NCI-H748 treated with DMSO at 0.1 percent for 48 hours (cell line): Measurements from ENCODE around the gene RAG2.

ENCODE experiments used
- DNase-seq: peaks from one replicate; lab custom pipeline; 2025; lab: John Stamatoyannopoulos, UW

Gene RAG2

DNA sequence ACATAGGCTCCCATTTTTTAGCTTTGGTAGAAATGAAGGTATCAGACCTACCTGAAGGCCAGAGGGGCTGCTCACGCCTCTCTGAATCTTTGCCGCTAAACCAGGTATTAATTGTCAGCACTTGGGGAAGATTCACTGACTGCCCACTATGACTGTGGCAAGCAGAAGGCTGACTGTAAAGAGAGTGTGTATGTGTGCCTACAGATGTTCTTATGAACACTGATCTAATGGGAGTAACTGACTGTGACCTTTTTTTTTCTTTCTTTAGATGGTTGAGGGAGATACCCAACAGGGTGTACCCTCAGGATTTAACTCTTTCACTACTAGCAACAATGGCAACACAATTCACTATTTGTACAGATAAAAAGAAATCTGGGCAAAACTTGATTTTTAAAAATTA is at the start of gene RAG2:
Gene RAG2 (minus strand): TSS at position 186 of the 400 bp plus-strand sequence. CDS start 4,068 bp downstream, outside the sequence.
- no peak for DNase-seq

DNA sequence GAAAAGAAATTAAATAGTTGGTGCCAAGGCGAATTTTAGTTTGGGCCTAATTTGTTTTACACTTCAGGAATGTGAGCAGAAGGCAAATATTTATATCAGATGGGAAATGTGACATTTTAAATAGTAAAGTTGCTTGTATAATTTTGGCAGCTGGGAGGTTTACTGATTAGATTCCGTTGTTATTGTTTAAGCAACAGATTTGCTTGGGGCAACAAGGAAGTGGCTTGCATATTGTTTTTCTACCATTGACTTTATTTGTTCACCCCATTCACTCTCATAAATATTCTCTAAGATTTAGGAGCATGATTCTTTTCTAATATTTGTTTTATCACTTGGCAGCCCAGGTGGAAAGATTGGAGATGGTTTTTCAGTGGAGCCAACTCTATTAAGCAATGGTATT is 40.5 kb upstream of the RAG2 start:
- DNase-seq: no peak

DNA sequence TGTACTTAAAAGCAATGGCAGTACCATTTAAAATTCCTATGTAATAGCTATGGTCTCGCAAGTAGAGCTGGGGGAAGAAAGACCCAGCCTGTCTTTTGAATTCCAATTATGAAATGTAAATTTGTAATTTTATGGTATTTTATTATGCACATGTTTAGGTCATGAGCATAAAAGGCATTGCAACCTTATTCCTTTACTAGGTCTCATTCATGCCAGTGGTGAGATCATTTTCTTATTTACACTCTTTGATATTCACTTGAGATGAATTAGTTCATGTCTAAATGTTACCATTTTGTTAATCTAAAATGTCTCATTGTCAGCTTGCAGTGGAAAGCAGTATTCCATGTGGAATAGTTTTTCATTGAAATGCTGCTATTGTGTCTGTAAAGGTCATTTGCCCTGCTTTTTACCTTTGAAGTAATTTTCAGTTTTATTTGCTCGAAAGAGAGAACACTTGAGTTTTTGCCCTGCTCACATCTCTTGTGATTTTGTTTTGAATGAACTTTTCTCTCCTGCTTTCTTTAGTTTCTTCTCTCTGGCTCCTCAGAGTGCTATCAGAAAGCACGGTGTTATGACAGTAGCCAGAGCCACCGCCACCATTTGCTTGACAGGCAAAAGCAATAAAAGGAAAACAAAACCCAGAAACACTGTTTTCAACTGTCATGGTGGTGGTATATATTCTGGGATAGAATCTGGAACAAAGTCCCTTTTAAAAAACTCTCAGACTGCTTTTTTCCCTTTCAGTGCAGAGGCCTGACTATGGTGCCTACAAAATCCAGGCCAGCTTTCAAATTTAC is 37.2 kb upstream of the RAG2 start:
- DNase-seq: no peak

DNA sequence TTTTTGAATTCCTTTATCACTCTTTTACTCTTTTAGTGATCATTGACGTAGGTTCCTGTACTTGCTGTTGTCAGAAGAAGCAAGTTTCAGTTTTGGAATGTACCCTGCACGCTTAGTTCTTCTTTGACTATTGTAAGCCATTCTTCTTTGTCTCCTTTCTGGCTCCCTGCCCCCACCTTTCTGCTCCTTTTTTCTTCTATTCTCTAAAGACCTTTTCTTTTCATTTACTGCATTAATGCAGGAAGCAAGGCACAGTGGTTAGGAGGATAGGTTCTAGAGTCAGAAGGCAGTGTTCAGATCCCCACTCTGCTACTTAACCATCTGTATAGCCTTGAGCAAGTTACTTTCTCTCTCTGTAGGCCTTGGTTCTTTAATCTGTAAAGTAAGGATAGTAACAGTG is 33.7 kb upstream of the RAG2 start:
- DNase-seq: no peak

DNA sequence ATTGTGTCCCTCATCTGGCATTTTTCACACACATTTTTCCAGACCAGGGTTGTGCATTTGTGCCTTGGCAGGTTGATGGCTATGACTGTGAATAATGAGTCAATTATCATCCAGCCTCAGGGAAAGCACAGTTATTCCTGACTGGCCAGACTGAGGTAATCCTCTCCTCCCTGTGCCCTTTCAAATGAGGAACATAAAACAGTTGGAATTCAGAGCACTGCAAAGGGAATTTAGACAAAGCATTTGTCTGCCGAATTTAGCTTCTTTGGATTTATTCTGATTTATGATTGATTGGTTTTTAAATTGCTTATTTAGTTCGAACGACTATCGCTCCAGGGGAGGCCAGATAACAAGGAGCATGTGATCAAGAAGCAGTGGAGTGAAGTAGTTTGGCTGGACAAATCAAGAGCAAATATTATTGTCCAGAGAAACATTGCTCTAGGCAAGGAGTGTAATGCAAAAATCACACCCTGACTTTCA is 30.8 kb upstream of the RAG2 start:
- DNase-seq: no peak

DNA sequence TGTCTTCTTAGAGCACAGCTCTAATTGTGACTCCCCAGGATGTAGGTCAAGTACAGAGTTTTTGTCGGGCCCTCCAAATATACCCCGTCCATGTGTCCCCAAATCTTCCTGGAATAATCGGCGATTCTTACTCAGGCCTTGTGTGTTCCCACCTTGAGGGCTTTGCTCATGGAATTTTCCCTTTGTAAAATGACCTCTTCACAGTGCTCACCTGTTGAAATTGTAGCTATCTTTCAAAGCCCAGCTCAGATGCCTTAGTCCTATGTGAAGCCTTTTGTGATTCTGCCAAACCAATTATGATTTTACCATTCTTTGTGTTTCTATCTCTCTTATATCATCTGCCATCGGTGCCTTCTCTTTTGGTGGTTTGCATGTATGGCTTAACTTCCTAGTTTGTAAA is 30.1 kb upstream of the RAG2 start:
- DNase-seq: no peak

DNA sequence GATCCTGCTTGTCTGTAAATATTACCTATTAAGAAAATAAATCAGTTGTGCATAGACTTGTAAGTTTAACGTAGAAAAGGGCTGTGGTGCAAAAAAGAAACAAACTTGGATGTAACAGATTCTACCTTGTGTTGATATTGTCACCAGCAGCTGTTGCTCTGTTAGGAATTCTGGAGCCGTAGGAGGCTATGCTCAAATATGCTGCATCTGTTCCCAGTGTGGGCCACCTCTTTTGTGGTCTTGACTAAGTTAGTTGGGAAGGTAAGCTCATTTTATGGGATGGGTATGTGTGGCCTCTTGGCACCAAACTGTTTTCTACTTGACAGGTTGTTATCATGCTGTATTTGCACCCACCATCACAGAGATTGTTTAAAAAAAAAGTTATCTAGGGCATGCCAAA is 29.4 kb upstream of the RAG2 start:
- no peak for DNase-seq

DNA sequence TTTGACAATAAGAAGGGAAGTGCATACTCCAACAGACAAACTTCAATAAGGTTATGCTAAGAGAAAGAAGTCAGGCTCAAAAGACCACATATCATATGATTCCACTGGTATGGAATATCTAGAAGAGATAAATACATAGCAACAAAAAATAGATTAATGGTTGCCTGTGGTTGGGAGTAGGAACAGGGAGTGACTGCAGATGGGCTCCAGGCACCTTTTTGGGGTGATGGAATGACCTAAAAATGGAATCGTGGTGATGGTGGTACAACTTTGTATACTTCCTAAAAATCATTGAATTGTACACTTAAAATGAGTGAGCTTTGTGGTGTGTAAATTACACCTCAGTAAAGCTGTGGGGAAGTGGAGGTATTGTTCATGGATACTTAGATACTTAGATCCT is 29.0 kb upstream of the RAG2 start:
- no peak for DNase-seq

DNA sequence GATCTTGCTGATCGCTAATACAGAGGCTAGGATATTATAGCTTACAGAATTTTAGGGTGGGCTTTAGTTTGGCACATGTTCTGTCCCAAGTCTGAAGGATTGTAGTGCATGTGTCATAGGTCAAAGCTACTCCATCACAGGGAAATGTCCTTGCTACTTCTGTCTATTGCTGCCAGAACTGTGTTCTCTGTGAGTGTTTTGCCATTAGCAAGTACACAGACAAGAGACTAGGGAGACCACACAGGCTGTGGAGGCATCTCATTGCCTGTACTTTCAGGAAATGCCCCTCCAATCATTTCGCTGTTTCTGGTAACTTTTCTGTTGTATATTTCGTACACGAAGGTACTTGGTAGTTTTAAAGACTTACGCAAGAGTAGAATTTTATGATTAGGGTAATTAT is 25.5 kb upstream of the RAG2 start:
- no peak for DNase-seq

DNA sequence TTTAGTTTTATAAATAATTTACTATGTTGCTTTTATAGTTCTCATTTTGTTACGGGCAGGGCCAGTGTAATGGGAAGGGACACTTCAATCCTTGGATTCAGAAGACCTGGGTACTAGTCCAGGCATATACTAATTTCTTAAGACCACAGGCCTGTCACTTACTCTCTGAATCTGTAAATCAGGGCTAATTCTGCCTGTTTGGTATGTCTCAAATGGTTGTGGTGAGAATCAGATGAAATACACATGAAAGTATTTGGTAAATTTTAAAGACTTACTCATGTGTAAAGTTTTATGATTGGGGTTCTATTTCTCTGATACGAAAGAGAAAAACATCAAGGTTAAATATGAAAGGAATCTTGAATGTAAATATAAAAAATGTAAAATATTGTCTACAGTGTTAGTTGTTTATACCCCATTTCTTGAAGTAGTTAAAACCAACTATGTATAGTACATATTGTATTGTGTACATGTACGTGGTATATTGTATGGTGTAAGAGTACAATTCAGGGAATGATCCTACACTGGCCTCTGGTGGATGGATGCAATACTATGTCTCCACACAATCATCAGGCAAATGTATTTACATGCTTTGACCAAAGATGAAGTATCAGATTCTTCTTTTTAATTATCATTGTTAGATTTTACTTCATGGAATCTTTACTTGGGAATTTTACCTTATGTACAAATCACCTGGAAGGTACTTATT is 24.5 kb upstream of the RAG2 start:
- DNase-seq: no peak

DNA sequence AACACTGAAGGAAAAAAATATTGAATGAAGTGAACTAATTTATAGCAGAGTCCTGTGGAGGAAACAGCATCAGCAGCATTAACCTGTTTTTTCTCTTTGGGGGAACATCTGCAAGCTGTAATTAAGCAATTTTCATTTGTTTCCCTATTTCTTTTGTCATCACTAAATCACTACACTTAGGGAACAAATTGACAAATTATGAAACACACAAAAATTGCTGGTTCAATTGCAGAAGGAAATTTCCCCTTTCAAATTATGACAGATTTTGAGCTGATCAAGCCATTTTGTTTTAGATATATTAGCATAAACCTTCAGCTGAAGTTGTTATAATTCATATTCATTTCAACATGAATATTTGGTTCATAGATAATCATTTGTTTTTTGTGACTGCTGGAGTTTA is 22.2 kb upstream of the RAG2 start:
- DNase-seq: no peak

DNA sequence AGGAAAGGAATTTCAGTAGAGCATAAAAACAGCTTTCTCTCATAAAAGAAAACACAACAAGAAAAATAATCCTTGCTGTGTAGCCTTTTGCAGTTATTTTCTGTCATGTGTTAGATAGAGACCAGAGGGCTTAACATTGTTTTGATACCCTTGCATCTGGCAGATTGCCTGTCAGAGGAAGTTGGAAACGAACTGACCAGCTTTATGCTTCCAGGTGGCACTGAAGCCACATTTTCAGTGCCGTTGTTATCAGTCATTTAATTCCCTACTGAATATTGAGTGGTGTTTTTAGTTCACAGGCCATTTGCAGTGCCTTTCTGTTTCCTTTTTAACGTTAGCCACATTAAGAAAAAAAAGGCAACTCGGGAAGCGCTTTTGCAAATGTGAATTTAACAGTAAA is 21.5 kb upstream of the RAG2 start:
- DNase-seq: no peak

DNA sequence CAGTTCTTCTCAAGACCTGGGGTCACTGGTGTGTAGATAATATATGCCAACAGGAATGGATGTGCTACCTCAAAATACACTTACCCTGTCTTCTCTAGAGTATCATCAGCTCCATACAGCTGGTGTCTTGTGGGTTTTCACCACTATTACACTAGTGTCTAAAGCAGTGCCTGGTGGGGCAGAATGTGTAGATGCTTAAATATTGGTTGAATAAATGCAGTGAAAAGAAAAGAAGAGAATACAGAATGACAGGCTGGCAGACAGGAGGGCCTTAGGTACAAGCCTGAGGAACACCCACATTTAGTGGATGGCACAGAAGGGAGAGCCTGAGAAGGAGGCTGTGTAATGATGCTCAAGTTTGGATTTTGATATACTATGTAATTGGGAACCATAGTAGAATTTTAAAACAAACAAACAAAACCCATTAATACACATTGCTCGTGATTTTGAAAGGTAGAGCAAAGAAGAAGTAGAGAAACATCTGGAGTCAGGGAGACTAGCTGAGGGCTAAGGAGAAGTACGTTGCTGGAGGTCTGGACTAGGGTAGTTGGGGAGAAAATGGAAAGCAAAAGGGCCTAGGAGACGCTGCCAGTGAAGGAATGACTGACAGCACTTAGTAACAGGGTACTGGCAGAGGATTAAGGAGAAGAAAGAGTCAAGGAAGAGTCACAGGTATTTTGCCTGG is 20.5 kb upstream of the RAG2 start:
- no peak for DNase-seq

DNA sequence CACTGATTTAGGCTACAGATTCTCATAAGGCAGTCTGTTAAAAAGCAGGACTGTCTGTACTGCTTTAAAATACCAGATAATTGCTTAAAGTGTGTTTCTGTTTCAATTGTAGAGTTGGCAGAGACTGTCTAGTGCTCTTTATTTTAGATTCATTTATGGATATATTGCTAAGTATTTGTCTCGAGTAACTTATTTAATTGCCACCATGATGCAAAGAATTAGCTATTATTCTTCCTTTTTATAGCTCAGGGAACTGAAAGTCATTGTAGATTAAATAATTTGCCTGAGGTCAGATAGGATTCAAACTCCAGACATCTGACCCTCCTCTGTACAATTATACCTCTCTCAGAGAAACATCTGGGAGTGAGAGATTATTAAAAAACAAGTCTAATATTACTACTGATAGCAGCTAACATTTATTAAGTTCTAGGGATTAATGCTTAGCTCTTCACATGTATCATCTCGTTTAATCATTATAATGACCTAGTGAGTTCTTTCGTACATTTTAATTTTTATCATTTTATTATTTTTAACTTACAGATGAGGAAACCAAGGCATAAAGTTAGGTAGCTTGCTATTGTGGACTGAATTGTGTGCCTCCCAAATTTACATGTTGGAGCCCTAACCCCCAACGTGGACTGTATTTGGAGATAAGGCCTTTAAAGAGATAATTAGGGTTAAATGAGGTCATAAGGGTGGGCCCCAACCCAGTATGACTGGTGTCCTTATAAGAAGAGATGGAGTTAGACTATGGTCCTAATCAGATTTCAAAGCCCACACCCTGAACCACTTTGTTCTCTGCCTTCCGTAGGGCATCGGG is 19.7 kb upstream of the RAG2 start:
- no peak for DNase-seq

DNA sequence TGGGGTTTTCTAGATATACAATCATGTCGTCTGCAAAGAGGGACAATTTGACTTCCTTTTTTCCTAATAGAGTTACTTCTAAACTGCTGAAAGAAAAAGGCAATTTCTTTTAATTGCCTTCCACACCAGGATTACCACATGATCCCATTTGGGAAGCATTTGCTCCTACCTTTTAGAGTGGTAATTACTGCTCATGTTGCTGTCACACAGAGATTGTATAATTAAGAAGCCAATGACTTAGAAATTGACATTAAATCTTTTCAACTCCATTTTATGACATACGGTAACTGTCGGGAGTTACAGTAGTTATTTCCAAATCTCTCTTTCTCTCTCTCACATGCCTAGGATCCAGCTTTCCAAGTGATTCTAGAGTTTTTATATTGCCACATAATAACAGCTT is 17.8 kb upstream of the RAG2 start:
- no peak for DNase-seq

DNA sequence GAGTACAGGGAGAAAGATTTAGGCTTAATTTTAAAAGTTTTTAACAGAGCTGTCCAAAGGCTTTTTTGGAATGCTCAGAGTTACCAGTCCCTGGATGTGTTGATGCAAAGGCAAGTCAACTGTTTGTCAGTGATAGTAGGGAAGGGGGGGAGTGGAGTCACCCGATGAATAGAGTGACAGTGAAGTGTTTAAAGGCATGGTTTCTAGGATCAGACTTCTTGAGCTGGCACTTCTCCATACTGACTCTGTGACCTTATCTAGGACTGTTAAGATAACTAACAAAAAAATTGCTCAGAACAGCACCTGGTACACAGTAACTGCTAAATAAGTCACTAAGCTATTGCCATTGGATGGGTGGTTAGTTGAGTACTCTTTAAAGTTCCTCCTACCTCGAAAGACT is 11.3 kb upstream of the RAG2 start:
- DNase-seq: no peak

DNA sequence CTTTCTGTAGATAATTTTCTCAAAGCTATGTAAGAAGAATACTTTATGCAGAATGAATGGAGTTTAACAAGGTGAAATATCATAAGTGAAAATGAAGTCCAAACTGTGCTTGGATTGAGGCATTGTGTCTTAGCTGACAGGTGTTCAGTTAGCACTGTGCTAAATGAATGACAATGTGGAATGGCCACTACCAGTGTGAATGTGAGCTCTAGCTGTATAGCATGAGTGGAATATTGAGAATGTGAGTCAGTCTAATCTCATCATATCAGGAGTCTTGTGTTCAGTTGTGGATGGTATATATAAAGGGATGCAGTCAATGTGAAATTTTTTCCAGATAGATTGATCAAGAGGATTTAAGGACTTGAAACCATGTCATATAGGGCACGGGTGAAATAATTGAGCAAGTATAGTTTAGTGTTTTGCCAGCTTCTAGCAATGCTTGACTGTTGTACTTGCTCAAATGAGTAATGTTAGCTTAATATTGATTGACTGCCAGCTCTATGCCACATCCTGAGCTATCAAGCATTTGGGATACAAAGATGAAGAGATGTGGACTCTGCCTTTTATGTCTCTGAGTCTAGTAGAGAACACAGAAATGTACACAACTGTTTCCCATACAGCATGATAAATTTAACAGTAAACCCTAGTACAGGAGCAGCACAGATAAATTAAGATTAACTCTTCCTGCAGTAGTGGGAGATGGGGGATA is 10.6 kb upstream of the RAG2 start:
- no peak for DNase-seq

DNA sequence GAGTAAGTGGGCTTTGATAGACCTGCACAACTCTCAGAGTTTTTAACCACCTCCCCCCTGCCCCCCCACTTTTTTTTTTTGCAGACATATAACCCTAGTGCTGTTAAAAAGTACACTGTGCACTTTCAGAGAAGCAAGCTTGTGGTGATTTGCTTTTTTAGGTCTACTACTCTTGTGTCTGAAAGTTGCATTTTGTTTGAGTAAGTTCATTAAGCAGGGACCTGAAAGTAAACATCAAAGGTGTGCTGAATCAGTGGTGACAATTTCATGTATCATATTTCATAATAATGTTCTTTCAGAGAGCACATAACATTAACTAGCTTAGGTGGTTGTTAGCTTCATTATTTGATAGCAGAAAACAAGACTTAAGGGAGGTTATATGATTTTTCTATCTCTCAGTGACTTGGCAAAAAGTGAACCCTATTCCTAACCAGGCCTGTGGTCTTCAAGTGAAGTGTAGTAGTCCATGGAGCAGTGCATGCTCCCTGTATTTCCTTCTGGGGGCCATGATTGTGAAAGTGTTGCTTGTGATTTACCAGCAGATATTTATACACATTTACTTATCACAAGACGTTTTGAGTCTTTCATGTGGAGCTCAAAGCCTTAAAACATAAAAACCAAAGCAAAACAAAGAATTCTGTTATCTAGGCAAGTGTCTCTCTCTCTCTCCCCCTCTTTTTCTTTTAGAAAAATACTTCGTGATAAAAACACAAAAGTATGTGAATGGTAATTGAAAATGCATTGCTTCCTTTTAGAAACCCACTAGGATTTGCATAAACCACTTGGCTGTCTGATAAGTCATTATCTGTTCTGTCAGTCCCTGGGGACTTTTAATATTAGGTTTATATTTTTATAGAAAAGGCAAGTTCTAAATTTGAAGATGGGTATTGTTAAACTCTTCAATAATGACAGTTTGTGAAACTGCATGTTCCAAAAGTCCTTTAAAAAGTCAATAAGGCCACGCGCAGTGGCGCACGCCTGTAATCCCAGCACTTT is 7.5 kb upstream of the RAG2 start:
- no peak for DNase-seq

DNA sequence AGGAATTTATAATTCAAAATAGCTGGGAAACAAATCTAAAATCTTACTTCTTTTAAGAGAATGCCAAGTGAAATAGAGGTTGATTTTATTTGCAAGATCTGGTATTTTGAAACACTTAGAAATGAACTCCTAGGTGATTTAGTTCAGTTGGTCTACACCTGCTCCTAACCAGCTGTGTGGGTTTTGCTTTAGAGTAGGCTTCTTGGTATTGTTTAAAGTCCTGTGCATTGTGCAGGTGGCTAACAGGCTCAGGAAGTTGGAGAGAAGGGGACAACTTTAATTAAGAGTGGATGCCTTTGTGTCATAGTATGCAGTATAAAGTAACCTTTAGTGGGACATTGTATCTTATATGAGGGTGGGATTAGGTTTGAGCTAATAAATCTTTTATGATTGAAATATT is 4.1 kb upstream of the RAG2 start:
- no peak for DNase-seq

DNA sequence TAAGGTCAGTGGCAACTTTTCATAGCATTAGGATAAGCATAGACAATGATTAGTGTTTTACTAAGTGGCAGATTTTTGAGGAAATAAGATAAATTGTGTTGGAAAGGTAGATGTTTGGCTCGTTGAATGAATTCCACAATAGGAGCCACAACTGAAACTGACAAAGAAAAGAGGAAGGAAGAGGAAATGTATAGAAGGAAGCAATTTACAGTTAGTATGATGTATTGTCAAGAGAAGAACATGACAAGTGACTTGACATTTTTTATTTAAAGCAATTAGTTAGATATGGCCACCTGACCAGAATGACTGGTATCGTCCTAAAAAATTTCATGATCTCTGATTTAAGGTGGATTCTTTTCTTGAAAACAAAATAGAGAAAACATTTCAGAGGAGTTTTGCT is 3.1 kb upstream of the RAG2 start:
- DNase-seq: no peak
